ENCODE results near the gene YY1.

Gene YY1

DNA sequence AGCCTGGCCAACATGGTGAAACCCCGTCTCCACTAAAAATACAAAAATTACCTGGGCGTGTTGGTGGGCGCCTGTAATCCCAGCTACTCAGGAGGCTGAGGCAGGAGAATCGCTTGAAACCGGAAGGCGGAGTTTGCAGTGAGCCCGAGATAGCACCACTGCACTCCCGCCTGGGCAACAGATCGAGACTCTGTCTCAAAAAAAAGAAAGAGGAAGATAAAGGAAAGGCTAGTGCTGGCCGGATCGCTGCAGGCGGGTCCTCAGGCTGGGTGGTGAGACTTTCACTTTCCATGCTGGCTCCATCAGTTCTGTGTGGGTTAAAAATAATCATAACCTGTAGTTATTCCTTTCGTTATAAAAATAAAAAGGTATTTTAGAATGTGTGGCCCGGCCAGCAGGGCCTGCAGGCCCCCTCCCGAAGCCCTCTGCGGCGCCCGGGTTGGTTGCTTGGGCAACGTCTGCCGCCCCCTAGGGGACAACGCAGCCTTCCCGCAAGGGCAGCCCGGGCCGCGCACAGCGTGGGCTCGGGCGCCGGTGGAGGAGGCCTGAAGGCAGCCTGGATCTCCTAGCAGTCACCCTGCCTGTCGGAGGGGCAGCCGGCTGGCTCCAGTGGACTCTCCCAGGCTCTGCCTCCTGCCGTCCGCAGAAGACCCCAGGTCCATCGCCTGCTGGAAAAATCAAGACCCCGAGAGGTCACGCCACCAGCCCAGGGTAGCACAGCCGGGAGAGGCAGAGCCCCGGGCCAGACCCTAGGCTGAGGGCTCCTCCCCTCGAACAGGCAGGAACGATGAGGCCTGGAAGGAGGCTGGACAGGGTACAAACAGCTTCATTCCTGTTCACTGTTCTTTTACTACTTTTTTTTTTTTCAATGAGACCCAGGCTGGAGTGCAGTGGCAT is 79.2 kb downstream of the YY1 start:
- peak; percentile 62 for DNase-seq

DNA sequence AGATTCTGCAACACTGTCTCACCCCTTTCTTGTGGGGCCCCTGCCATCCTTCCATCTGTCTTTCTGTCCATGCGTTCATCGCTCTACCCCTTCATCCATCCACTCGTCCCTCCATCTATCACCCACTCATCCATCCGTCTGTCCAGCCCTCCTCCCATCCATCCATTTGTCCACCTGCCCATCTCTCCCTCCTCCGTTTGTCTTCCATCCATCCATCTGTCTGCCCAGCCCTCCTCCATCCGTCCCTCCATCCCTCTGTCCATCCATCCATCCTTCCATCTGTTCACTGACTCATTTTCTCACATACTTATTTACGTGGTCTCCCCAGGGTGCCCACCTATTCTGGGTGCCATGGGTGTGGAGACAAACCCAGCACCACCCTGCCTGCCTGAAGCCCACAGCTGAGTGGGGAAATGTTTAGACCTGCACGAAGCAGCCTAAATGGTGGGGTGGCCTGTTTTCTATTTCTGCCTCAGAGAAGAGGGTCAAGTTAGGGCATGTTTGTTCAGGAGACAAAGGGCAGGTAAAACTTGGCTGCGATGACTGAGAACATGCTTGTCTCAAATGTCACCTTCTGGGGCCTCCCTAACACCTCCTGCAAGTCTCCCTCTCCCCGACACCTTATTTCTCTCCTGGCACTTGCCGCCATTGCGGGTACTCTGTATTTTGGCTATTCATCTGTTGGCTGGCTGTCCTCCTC is 81.4 kb downstream of the YY1 start:
- DNase-seq = no peak

DNA sequence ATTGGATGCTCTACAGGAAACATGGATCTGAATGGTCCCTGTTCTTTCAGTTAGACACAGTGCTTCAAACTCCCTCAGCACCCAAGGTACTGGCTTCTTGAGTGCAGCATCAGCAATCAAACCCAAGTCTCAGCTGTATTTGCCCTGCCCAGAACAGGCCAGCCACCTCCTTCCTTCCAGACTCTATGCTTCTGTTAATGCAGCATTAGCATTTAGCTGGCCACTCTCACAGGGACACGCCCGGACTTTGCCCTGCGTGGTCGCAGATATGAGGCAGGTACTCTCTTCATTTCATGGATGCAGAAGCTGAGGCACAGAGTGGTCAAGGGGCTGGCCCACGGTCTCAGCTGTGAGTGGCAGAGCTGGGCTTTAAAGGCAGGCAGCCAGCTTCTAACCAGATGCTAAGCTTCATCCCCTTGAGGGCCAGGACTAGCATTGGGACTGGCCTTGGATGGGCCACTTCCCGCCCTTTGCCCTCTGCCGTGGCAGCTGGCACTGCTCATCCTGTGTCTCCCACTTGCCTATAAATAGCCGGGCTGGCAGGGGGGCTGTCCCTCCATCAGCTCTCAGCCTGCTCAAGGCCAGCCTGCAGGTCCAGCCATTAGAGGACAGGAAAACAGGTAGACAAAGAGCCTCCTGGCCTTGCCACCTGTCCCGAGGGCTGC is 82.7 kb downstream of the YY1 start:
- DNase-seq = no peak

DNA sequence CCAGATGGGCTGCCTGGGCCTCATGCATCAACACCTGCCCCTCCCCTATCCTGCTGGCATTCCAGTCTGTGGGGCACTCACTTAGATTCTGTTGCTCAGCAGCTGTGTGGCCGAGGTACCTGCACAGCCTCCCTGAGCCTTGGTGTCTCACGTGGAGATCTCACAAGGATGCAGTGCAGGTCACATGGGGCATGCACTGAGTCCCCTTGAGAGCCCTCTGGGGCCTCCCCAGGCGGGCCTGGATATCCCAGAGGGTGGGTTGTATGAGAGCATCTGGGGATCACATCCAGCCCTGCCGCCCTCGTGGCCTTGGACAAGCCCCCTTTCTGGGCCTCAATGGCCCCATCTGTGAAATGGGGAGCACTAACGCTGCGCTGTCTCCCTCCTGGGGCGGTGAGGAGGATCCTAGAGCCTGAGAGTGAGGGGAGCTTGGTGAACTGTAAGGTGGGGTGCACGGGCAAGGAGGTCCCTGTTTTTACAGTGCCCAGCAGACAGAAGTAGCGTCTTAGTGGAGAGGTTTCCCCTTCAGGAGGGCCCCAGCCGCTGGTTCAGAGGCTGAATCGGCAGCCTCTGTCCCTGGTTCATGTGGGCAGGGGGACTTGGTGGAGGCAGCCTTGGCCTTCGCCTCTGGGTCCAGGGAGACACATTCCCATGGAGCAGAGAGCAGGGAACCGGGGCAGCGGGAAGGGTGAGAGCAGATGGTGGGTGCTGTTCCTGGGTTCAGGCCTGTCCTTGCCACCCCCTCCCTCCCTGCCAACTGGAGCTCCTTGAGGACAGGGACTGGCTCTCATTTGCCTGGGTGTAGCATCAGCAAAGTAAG is 83.4 kb downstream of the YY1 start:
- no peak for DNase-seq

DNA sequence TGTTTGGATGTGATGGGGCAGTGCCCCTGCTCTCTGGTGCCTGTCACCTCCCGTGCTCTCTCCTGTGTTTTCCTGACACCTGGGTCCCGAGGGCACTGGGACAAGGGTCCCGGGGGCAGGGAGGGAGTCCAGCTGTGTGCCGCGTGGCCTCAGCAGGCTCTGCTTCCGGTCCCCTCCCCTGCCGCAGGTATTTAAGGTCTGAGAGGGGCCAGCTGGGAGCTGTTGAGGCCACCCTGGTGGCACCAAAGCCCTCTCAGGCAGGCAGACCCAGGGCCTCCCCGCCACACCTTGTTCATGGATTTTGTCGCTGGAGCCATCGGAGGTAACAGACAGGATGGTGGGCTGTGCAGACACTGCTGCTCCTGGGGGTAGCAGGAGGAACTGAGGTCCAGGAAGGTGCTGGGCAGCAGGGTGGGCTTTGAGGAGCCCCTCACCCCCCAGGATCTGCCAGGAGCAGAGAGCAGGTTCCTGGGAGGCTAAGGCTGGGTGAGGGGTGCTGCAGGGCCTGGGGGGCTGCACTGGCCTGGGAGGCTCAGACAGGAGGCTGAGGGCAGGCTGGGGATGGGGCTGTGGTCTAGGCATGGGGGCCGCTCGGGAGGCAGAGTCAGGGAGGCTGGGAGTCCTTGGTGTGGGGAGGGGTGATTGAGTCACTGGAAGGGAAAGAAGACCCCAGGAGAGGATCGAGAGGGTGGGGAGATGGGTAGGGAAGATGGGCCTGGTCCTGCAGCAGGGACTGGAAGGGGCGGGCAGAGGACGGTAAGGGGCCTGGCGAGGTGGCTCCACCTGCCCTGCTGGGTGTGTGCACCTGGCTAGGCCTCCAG is 84.4 kb downstream of the YY1 start, which contains the start of gene SLC25A47:
SLC25A47 (plus strand) TSS at position 219 of the 821 bp plus-strand sequence; CDS start at position 295, 76 bp downstream.
- DNase-seq = no peak

DNA sequence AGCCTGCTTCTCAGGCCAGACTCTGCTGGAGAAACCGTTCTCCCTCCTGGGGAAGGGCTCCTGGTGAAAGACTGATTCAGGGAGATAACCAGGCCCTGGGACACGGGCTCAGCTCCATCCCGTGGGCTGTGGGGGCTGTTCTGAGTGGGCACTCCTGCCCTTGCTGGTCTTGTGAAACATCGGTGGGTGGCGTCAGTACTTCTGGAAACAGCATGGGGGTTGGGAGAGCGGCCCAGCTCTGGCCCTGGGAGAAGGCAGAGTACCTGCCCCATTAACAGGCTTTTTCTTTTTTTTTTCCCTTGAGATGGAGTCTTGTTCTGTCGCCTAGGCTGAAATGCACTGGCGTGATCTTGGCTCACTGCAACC is 85.0 kb downstream of the YY1 start:
- no peak for DNase-seq

DNA sequence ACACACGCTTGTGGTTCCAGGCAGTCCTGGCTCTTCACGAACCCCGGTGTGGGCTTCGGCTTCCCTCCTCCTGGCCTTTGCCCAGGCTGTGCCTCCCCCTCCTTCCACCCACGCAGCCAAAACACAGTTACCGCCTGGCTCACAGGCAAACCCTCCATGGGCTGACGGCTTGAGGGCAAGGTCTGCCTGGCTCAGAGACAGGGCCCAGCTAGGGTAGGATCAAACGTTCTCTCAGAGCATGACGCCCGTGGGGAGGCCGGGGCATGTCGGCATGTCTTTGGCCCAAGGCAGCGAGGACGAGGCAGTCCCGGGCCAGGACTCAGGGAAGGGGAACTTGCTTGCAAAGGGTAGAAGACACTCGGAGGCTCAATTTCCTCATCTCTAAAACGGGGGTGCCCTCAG is 86.3 kb downstream of the YY1 start:
- DNase-seq = no peak

DNA sequence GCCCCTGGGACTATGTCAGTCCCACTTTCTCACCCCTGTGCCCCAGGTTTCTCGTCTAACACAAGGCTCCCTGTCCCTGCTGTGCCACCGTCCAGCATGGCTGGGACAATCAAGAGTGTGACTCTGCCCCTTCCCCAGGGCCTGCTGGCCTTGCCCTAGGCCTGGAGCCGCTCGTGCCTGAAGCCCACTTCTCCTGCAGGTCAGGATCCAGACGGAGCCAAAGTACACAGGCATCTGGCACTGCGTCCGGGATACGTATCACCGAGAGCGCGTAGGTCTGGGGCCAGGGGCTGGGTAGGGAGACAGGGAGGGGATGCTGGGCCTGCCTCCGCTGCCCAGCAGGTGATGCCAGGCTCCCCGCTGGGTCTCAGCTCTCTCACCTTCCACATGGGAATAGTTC is 87.0 kb downstream of the YY1 start:
- DNase-seq = no peak

DNA sequence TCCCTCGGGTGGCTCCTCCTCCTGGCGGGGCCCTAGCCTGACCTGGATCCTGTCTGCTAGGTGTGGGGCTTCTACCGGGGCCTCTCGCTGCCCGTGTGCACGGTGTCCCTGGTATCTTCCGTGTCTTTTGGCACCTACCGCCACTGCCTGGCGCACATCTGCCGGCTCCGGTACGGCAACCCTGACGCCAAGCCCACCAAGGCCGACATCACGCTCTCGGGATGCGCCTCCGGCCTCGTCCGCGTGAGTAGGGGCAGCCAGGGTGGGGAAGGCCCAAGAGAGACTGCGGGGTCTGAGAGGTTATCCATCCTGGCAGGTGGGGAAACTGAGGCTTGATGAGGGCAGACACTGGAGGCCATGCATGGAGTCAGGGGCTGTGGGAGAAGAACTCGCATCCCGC is 88.2 kb downstream of the YY1 start:
- no peak for DNase-seq

DNA sequence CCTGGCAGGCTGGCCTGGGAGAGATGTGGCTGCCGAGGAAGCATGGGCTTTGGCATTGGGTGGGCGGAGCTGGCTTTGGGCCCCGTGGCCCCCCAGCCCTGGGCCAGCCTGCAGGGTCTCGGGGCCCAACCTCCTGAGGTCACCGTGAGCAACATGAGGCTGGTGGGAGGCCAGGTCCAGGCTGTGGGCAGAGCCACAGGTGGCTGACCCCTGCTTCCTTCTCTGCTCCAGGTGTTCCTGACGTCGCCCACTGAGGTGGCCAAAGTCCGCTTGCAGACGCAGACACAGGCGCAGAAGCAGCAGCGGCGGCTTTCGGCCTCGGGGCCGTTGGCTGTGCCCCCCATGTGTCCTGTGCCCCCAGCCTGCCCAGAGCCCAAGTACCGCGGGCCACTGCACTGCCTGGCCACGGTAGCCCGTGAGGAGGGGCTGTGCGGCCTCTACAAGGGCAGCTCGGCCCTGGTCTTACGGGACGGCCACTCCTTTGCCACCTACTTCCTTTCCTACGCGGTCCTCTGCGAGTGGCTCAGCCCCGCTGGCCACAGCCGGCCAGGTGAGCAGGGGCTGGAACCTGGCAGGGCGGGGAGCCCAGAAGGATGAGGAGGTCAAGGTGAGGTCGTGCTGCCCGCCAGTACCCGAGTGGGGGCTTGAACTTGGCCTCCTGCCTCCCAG is 89.7 kb downstream of the YY1 start:
- no peak for DNase-seq

DNA sequence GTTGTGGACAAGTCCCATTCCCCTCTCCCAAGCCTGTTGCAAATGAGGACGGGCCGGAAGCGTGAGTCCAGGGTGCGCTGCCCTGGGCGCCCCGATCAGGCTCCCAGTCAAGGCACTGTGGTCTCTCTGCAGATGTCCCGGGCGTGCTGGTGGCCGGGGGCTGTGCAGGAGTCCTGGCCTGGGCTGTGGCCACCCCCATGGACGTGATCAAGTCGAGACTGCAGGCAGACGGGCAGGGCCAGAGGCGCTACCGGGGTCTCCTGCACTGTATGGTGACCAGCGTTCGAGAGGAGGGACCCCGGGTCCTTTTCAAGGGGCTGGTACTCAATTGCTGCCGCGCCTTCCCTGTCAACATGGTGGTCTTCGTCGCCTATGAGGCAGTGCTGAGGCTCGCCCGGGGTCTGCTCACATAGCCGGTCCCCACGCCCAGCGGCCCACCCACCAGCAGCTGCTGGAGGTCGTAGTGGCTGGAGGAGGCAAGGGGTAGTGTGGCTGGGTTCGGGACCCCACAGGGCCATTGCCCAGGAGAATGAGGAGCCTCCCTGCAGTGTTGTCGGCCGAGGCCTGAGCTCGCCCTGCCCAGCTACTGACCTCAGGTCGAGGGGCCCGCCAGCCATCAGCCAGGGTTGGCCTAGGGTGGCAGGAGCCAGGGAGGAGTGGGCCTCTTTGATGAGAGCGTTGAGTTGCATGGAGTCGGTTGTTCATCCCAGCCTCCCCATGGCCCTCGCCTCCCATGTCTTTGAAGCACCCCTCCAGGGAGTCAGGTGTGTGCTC is 90.5 kb downstream of the YY1 start:
- DNase-seq = no peak

DNA sequence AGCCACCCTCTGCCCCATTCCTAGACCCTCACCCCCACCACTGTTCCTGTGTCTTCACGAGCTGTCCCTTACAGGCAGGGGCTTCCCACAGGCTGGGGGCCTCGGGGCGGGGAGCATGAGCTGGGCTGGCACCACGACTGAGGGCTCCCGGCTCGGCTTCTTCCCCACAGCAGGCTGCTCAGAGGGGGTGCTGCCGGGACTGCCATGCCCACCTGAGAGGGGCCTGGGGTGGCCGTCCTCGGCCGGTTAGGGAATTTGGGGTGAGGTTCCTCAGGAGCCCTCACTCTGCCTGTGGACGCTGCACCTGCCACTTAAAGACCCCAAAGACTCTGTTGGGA is 91.0 kb downstream of the YY1 start:
- DNase-seq = no peak

DNA sequence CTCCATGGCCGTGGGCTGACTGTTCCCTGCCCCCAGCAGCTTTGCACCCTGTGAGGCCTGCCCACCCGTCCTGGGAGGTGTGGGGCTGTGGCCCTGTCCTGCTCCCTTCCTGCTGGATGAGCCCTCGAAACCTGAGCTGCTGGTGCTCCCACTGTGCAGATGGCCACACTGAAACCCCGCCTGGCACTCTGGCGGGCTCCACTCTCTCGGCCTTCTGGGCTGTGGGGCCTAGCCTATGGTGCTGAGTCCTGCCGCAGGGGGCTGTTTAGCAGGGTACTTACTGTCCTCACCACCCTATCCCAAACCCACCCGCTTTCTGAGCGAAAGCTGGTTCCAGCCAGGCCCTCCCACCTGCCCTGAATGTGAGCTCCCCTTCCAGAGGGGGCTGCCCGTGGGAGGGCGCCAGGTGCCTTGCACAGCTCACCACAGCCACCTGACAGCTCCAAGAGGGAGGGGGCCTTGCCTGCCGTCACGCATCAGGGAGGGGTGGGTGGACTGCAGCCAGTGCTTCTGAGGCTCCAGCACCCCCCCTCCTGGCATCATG is 91.5 kb downstream of the YY1 start:
- no peak for DNase-seq

DNA sequence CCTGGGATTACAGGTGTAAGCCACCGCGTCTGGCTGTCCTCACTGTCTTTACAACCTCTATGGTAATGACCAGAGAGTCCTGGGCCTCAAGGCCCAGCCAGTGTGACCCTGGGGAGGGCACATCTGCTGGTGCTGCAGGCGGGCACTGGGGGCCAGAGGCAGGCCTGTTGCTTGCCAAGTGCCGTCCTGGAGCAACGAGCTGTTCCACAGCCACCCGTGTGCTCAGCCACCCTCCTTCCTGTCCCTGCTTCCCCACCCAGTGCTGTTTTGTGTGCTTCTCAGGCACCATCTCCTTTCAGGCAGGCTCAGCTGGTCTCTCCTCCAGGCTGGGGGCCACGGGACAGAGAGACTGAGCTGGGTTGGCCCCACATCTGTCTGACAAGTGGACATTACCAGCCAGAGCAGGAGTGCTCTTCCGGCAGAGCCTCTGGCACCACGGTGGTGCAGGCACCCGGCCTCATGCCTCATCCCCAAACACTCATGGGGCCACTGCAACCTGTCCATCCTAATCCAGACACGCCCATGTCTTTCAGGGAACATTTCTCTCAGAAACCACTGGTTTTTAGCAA is 93.2 kb downstream of the YY1 start:
- DNase-seq = no peak

Measured in fibroblast of skin of scalp (primary cell).